GM13976 (cell line): ENCODE results near the gene ECHDC3.
A peak's percentile ranks its signal among the peaks of the same experiment; 100 is the strongest.
"Not testable (repeated sequence)": the region's sequence is repeated elsewhere in the genome, so short reads cannot be mapped to it uniquely, and the experiment has no call there.

Source experiments
- DNase-seq: peaks from one replicate; pipeline ENCODE4 v3.0.0; 2012; ENCODE audit warnings: low spot score
- in situ Hi-C: fragments of 300-500 bp; cut with MboI; formaldehyde crosslinking; loops from one replicate; pipeline ENCODE4 v1.12.0; 2022; ENCODE audit warnings: low sequenced_read_pairs, mixed read lengths, inconsistent platforms; ENCODE audit not compliant: unreplicated experiment
- TF ChIP-seq, protein P1 (sequence below): IDR thresholded peaks from 2 replicates; pipeline ENCODE4 v1.5.1; 2012; ENCODE audit warnings: borderline replicate concordance, mild to moderate bottlenecking; ENCODE audit not compliant: insufficient read depth; ENCODE audit errors: extremely low read depth, missing control alignments, control extremely low read depth

ECHDC3 gene

DNA sequence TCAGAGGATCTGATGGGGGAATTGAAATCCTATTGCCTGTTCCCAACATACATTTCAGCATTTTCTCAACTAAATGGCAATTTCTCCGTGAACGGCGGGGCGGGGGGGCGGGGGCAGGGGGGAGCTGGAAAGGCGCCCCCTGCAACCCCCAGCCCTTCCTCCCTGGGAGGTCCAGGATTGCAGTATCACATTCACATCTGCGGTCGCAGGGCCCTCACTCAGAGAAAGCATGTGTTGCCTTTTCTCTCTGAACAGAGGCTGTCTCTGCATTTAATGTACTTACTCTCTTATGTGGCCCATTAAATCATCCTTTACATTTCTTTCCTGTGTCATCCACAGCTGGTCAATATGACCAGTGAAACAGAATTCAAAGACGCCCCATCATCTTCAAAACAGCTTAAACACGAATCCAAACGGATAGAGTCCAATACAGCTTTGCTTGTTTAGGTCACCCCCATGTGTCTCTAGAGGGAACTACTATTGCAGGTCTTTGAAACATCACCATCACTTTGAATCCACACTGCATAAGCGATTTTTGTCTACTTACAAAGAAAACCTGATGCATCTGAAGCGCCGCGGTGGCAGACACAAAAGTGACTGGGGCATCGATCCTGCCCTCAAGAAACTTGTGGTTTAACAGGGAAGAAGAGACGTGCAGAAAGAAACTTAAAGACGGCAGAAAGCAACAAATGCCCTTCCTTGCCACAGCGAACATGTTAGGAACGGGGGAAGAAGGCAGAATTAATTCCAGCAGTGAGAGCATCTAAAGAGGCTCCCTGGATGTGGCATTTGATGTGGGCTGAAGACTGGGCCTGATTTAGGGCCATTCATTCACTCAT, 17.0 kb upstream of the ECHDC3 start:
- in situ Hi-C loops = loop anchor here (10.0 kb wide), 1 partner anchor 210 kb away; no protein-coding TSS in a partner anchor
- peak; percentile 85 for DNase-seq
- TF ChIP-seq, protein P1, sequence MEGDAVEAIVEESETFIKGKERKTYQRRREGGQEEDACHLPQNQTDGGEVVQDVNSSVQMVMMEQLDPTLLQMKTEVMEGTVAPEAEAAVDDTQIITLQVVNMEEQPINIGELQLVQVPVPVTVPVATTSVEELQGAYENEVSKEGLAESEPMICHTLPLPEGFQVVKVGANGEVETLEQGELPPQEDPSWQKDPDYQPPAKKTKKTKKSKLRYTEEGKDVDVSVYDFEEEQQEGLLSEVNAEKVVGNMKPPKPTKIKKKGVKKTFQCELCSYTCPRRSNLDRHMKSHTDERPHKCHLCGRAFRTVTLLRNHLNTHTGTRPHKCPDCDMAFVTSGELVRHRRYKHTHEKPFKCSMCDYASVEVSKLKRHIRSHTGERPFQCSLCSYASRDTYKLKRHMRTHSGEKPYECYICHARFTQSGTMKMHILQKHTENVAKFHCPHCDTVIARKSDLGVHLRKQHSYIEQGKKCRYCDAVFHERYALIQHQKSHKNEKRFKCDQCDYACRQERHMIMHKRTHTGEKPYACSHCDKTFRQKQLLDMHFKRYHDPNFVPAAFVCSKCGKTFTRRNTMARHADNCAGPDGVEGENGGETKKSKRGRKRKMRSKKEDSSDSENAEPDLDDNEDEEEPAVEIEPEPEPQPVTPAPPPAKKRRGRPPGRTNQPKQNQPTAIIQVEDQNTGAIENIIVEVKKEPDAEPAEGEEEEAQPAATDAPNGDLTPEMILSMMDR = peak; percentile 56

DNA sequence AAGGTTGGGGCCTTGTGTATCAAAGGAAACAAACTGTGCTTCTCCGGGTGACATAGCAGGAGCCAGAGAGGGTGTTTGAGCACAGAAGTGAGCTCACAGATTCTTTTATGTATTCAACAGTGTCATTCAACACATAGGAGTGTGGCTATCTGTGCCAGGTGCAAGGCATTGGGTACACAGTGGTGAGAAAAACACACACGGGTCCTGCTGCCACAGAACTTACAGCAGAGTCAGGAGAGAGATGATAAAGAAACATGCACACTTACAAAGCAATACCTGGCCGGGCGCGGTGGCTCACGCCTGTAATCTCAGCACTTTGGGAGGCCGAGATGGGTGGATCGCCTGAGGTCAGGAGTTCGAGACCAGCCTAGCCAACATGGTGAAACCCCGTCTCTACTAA, 16.3 kb upstream of the ECHDC3 start:
- in situ Hi-C loops = loop anchor here (10.0 kb wide), 1 partner anchor 211 kb away; no protein-coding TSS in a partner anchor
- no peak for DNase-seq
- TF ChIP-seq, protein P1 = no peak

DNA sequence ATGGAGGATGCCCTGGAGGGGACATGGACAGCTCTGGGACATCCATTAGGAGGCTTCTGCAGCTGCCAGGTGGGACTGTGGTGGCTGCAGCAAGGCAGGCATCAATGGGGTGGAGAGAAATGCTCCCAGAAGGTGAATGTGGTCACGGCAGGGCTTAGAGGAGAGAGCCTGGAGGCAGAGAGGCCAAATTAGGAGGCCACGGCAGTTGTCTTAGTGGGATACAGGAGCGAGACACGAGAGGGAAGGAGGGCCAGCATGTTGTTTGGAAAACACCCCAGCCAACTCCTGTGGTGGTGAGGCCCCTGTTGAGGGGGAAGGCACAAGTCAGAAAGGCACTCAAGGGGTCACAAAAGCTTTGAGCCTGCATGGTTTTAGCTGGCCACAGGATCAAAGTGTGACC, 14.6 kb upstream of the ECHDC3 start:
- in situ Hi-C loops = loop anchor here (10.0 kb wide), 1 partner anchor 213 kb away; no protein-coding TSS in a partner anchor
- TF ChIP-seq, protein P1 = no peak
- DNase-seq = no peak

DNA sequence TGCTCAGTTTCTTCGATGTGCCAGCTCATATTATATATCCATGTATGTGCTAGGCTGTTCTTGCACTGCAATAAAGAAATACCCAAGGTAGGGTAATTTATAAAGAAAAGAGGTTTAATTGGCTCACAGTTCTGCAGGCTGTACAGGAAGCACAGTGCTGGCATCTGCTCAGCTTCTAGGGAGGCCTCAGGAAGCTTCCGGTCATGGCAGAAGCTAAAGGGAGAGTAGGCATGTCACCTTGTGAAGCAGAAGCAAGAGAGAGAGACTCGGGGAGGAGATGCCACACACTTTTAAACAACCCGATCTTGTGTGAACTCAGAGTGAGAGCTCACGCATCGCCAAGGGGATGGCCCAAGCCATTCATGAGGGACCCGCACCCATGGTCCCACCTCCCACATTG, 13.8 kb upstream of the ECHDC3 start:
- in situ Hi-C loops = loop anchor here (10.0 kb wide), 1 partner anchor 214 kb away; no protein-coding TSS in a partner anchor
- TF ChIP-seq, protein P1 = no peak
- DNase-seq = no peak

DNA sequence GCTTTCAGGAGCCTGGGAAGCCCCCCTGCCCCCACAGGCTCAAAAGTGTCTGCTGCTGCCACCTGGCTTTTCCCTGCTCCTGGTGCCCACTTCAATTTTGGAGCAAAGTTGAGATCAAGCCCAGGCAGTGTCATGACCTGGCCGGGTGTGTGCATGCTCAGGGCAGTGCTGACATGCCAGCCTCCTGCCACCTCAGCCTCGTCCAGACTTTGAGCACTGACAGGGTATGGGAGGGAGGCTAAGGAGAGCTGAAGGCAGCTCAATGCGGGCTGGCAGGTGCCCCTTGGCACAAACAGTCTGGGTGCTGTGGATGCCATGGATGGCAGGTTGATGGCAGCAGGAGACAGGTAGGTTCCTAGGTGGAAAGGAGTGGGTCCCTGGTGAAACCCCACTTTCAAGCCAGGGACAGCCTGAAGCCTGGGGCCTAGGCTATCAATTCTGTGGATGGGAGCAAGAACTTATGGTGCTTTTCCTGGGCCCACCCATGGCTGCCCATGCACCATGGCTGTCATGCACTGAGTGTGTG, 12.3 kb upstream of the ECHDC3 start:
- no peak for DNase-seq
- in situ Hi-C loops = loop anchor here (10.0 kb wide), 1 partner anchor 215 kb away; no protein-coding TSS in a partner anchor

DNA sequence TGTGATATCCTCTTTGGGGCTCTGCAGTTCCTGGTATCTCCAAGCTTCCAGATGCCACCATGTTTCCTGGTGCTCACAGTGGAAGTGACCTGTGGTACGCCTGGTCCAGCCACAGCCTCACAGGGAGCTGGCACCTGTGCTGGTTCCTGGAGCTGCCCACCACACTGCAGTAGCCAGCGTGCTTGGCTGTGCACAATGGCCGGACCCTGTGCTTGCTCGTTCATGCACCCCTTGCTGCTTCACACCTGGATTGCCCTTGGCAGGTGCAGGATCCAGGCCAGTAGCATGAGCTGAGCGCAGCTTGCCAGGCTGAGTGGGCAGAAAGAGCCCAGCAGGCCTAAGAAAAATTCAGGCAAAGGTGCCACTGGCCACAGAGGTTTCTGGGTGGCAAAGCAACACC, 11.4 kb upstream of the ECHDC3 start:
- in situ Hi-C loops = no loop called here
- TF ChIP-seq, protein P1 = no peak
- no peak for DNase-seq

More for the DNA sequence above, 12.3 kb upstream of the ECHDC3 start:
- TF ChIP-seq, protein P1 = no peak

DNA sequence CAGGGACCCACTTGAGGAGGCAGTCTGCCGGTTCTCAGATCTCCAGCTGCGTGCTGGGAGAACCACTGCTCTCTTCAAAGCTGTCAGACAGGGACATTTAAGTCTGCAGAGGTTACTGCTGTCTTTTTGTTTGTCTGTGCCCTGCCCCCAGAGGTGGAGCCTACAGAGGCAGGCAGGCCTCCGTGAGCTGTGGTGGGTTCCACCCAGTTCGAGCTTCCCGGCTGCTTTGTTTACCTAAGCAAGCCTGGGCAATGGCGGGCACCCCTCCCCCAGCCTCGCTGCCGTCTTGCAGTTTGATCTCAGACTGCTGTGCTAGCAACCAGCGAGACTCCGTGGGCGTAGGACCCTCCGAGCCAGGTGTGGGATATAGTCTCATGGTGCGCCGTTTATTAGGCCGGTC, 5.4 kb upstream of the ECHDC3 start:
- in situ Hi-C loops, DNase-seq: not testable (repeated sequence)

DNA sequence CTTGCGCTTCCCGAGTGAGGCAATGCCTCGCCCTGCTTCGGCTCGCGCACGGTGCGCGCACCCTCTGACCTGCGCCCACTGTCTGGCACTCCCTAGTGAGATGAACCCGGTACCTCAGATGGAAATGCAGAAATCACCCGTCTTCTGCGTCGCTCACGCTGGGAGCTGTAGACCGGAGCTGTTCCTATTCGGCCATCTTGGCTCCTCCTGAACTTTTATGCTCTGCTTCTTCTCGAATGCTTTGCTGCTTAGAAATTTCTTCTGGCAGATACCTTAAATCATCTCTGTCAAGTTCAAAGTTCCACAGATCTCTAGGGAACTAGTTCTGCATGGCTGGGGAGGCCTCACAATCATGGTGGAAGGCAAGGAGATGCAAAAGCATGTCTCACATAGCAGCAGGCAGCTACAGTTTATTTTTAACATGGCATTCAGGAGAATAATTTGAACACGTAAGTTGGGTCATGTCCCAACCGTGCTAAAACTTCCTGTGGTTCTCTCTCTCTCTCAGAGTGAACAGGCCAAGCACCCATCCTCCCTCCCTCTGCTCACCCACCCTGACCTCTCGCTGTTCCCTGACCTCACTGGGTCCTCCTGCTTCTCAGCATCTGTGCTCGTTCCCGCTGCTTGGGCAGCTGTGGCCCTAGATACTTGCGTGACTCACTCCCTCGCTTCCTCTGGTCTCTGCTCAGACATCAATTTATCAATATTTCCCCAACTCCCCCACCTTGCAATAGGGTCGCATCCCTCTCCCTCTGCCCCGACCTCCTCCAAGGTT, 4.7 kb upstream of the ECHDC3 start:
- in situ Hi-C loops = not testable (repeated sequence)

More for the DNA sequence above, 4.7 kb upstream of the ECHDC3 start:
- not testable (repeated sequence) for DNase-seq
